Activated CD4-positive, alpha-beta T cell treated with anti-CD3 and anti-CD28 coated beads, Interleukin-2, amount 50 U/mL, for 16 hours (primary cell): ENCODE data around the gene DAZAP1.
"Not testable (repeated sequence)": the region's sequence is repeated elsewhere in the genome, so short reads cannot be mapped to it uniquely, and the experiment has no call there.

Experiments
- DNase-seq: peaks from one replicate; pipeline ENCODE4 v3.0.0-alpha.2; 2020

DAZAP1 gene

GRCh38 chr19:1411255-1412191, 4.1 kb downstream of the DAZAP1 start:
- DNase-seq = peak; percentile 33

GRCh38 chr19:1412323-1412923, 5.0 kb downstream of the DAZAP1 start:
- DNase-seq = no peak

- DNase-seq = no peak
Measured at GRCh38 chr19:1412995-1413800, 5.8 kb downstream of the DAZAP1 start.

- no peak for DNase-seq
Measured at GRCh38 chr19:1416014-1416841, 8.8 kb downstream of the DAZAP1 start.

GRCh38 chr19:1417145-1417544, 9.8 kb downstream of the DAZAP1 start:
- no peak for DNase-seq

- no peak for DNase-seq
Measured at GRCh38 chr19:1417681-1418495, 10.5 kb downstream of the DAZAP1 start.

GRCh38 chr19:1418496-1418775, 11.1 kb downstream of the DAZAP1 start:
- DNase-seq = no peak

GRCh38 chr19:1418951-1419738, 11.8 kb downstream of the DAZAP1 start:
- DNase-seq = no peak

- DNase-seq = not testable (repeated sequence)
Measured at GRCh38 chr19:1420085-1420484, 12.7 kb downstream of the DAZAP1 start.

- no peak for DNase-seq
Measured at GRCh38 chr19:1420590-1420989, 13.2 kb downstream of the DAZAP1 start.

- DNase-seq = no peak
Measured at GRCh38 chr19:1421218-1421957, 14.0 kb downstream of the DAZAP1 start.

GRCh38 chr19:1421958-1422305, 14.5 kb downstream of the DAZAP1 start:
- DNase-seq = no peak

- no peak for DNase-seq
Measured at GRCh38 chr19:1422360-1422759, 15.0 kb downstream of the DAZAP1 start.

- DNase-seq = no peak
Measured at GRCh38 chr19:1422943-1423342, 15.6 kb downstream of the DAZAP1 start.

GRCh38 chr19:1423436-1424191, 16.2 kb downstream of the DAZAP1 start:
- no peak for DNase-seq

- no peak for DNase-seq
Measured at GRCh38 chr19:1424192-1424955, 17.0 kb downstream of the DAZAP1 start.

GRCh38 chr19:1425102-1425837, 17.9 kb downstream of the DAZAP1 start:
- no peak for DNase-seq

GRCh38 chr19:1425902-1426301, 18.5 kb downstream of the DAZAP1 start:
- no peak for DNase-seq
